Activated T-cell treated with anti-CD3 and anti-CD28 coated beads, Interleukin-2, amount 50 U/mL, for 72 hours (primary cell): ENCODE measurements around the gene AAMP. TPM values are rescaled to one million over a fixed set of nuclear protein-coding genes. Genes with fewer than 3 reads are reported as not detected.

Source experiments
- ATAC-seq, 2 donors: fragments of 150-1000 bp; cut with Tn5 transposase; replicated peaks in 1 of 2; 2 replicates each; pipeline ENCODE4 v1.10.0; 2021; ENCODE audit warnings: moderate library complexity in 2 of 2, mild to moderate bottlenecking in 1 of 2
- DNase-seq, 2 donors: peaks; one replicate each; pipeline ENCODE4 v3.0.0; 2021 to 2022; ENCODE audit warnings: mixed read lengths in 1 of 2
- H3K27ac Mint-ChIP-seq: one replicate; pipeline ENCODE4 v1.8.0; 2022; ENCODE audit warnings: mild to moderate bottlenecking, moderate library complexity, mixed read lengths
- H3K27me3 Mint-ChIP-seq: one replicate; pipeline ENCODE4 v1.8.0; 2022; ENCODE audit warnings: low read depth, mixed read lengths
- H3K36me3 Mint-ChIP-seq, 2 donors: one replicate each; pipeline ENCODE4 v1.8.0; 2022; ENCODE audit warnings: mixed read lengths in 2 of 2, mild to moderate bottlenecking in 1 of 2; ENCODE audit not compliant: insufficient read depth in 2 of 2
- H3K4me1 Mint-ChIP-seq: one replicate; pipeline ENCODE4 v1.8.0; 2022; ENCODE audit warnings: low read depth, mixed read lengths
- H3K4me3 Mint-ChIP-seq, 2 donors: one replicate each; pipeline ENCODE4 v1.8.0; 2022; ENCODE audit warnings: mild to moderate bottlenecking in 2 of 2, mixed read lengths in 2 of 2, moderate library complexity in 2 of 2
- H3K9me3 Mint-ChIP-seq, 2 donors: one replicate each; pipeline ENCODE4 v1.8.0; 2022; ENCODE audit warnings: mixed read lengths in 2 of 2
- total RNA-seq, 2 donors: library from RNA; stranded (reverse); gene quantifications; one replicate each; pipeline ENCODE4 v1.2.3, GENCODE V29; 2022

Gene AAMP
- total RNA-seq, 2 donors from 2014 or later: 51.7 to 63.0 TPM

- H3K4me3 Mint-ChIP-seq: no peak overlapping the region
Measured at GRCh38 chr2:218306184-218306920, 36.4 kb upstream of the AAMP start.

DNA sequence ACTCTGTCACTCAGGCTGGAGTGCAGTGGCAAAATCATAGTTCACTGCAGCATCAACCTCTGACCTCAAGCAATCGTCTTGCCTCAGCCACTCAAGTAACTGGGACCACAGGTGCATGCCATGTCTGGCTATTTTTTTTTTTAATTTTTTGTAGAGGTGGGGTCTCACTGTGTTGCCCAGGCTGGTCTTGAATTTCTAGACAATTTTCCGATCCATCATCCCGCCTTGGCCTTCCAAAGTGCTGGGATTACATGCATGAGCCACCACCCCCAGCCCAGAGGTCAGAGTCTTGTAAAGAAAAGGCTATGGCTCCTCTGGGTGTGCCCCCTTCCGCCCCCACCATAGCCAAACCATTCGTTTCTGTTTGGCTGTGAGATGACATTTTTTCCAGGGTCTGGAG, 35.4 kb upstream of the AAMP start:
- DNase-seq (no peak), ATAC-seq (no peak)
- H3K4me3 Mint-ChIP-seq: no peak overlapping the region
- H3K9me3 Mint-ChIP-seq: no peaks in the 10 kb centered on the region
- H3K36me3 Mint-ChIP-seq: no peaks in the 10 kb centered on the region
- no peaks in the 10 kb centered on the region for H3K27me3 Mint-ChIP-seq
- H3K27ac Mint-ChIP-seq: no peak overlapping the region
- peaks cover 12% of the 10 kb centered on the region for H3K4me1 Mint-ChIP-seq

More at GRCh38 chr2:218306184-218306920, 36.4 kb upstream of the AAMP start:
- H3K9me3 Mint-ChIP-seq: no peaks in the 10 kb centered on the region
- ATAC-seq (no peak), DNase-seq (no peak)
- peaks cover 9% of the 10 kb centered on the region for H3K4me1 Mint-ChIP-seq
- no peak overlapping the region for H3K27ac Mint-ChIP-seq
- no peaks in the 10 kb centered on the region for H3K36me3 Mint-ChIP-seq
- no peaks in the 10 kb centered on the region for H3K27me3 Mint-ChIP-seq

DNA sequence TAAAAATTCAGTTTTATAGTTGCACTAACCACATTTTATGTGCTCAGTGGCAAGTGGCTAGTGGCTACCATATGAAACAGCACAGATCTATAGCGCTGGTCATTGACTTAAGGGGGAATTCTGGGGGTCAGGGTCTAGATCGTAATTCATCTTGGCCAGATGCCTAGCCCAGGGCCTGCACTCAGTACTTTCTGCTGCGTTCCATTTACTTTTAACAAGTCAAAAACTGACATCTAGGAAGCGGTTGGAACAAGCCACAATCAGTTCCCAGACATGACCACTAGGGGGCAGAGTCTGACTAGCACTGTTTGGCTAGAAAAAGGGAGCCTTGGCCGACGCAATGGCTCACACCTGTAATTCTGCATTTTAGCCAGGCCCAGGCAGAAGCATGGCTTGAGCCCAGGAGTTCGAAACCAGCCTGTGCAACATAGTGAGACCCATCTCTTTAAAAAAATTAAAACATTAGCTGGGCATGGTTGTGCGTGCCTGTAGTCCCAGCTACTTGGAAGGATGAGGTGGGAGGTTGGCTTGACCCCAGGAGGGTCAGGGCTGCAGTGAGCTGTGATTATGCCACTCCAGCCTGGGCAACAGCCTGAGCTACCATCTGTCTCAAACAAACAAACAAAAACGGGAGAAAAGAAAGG, 31.4 kb upstream of the AAMP start:
- DNase-seq (peak; percentile 87 to 88), ATAC-seq (peak; percentile 89 to 94)
- Mint-ChIP-seq H3K4me3 (no peak overlapping the region), H3K27ac (no peak overlapping the region), H3K4me1 (peaks cover 6% of the 10 kb centered on the region), H3K9me3 (no peaks in the 10 kb centered on the region), H3K36me3 (no peaks in the 10 kb centered on the region), H3K27me3 (no peaks in the 10 kb centered on the region)

GRCh38 chr2:218300141-218300540, 30.2 kb upstream of the AAMP start:
- H3K4me3 Mint-ChIP-seq: no peak overlapping the region
- H3K4me1 Mint-ChIP-seq: peaks cover 8% of the 10 kb centered on the region
- no peaks in the 10 kb centered on the region for H3K9me3 Mint-ChIP-seq
- DNase-seq (no peak), ATAC-seq (no peak)
- H3K36me3 Mint-ChIP-seq: no peaks in the 10 kb centered on the region
- H3K27ac Mint-ChIP-seq: no peak overlapping the region
- H3K27me3 Mint-ChIP-seq: no peaks in the 10 kb centered on the region

GRCh38 chr2:218298314-218298875, 28.5 kb upstream of the AAMP start:
- no peaks in the 10 kb centered on the region for H3K9me3 Mint-ChIP-seq
- H3K27me3 Mint-ChIP-seq: no peaks in the 10 kb centered on the region
- H3K27ac Mint-ChIP-seq: no peak overlapping the region
- H3K4me3 Mint-ChIP-seq: no peak overlapping the region
- no peak for DNase-seq
- no peak for ATAC-seq
- H3K36me3 Mint-ChIP-seq: no peaks in the 10 kb centered on the region
- H3K4me1 Mint-ChIP-seq: peaks cover 16% of the 10 kb centered on the region

GRCh38 chr2:218296847-218297246, 26.9 kb upstream of the AAMP start:
- Mint-ChIP-seq H3K27ac (no peak overlapping the region), H3K4me1 (peaks cover 22% of the 10 kb centered on the region), H3K4me3 (no peak overlapping the region), H3K27me3 (no peaks in the 10 kb centered on the region), H3K36me3 (no peaks in the 10 kb centered on the region), H3K9me3 (no peaks in the 10 kb centered on the region)
- DNase-seq (no peak), ATAC-seq (no peak)

DNA sequence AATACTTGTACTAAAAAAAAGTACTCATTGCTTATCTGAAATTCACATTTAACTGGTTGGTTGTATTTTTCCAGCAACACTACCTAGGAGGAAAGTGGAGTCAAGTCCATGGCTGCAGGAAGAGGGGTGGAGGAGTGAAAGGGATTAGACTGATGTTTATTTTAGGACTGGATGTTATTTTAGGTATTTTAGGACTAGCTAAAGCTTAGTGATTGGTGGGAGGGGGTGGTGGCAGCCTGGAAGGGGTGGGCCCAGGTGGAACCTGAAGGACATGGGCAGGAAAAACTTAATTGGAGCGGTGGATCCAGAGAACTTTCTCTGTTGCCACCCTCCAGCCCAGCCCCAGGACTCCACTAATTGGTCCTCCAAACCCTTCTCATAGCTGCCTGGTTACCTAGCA, 26.3 kb upstream of the AAMP start:
- Mint-ChIP-seq H3K4me3 (no peak overlapping the region), H3K36me3 (no peaks in the 10 kb centered on the region), H3K4me1 (peaks cover 23% of the 10 kb centered on the region), H3K9me3 (no peaks in the 10 kb centered on the region), H3K27ac (no peak overlapping the region), H3K27me3 (no peaks in the 10 kb centered on the region)
- ATAC-seq: no peak
- DNase-seq: no peak

DNA sequence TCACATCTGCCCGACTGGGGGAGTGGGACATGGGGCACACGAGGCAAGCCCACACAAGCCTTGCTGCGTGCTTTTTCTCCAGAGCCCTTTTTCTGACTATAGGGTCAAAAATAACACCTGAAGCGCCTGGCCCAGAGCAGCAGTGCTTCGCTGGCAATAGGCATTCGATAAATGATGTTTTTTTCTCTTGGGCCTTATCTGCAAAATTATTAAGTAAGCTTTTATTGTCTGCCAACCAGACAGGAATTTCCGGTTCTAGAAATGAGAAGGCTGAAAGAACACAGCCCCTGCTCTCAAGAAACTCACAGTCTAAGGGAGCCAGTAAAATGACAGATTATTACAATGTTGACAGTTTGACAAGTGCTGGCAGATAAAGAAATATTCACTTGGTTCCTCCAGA, 25.1 kb upstream of the AAMP start:
- Mint-ChIP-seq H3K9me3 (no peaks in the 10 kb centered on the region), H3K36me3 (no peaks in the 10 kb centered on the region), H3K4me3 (peak overlapping the region in 1 of 2 donors; percentile 7), H3K27me3 (no peaks in the 10 kb centered on the region), H3K27ac (peak overlapping the region; percentile 31), H3K4me1 (peaks cover 34% of the 10 kb centered on the region)
- ATAC-seq (no peak), DNase-seq (no peak)

DNA sequence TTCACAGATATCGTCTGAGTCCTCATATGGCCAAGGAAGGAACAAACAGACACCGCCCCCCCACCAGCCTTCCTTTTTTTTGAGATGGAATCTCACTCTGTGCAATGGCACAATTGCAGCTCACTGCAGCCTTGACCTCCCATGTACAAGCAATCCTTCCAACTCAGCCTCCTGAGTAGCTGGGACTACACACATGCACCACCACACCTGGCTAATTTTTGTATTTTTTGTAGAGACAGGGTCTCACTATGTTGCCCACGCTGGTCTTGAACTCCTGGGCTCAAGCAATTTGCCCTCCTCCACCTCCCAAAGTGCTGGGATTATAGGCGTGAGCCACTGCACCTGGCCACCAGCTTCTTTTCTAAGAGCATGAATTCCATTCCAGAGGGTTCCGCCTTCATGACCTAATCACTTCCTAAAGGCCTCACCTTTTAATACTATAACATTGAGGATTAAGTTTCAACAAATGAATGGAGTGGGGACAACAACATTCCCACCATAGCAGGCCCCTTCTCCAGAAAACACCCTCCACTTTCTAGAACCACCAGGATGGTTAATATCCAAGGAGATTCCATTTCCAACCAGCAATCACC, 24.6 kb upstream of the AAMP start:
- Mint-ChIP-seq H3K9me3 (no peaks in the 10 kb centered on the region), H3K4me1 (peaks cover 39% of the 10 kb centered on the region), H3K36me3 (no peaks in the 10 kb centered on the region), H3K27ac (no peak overlapping the region), H3K27me3 (no peaks in the 10 kb centered on the region), H3K4me3 (peak overlapping the region in 1 of 2 donors; percentile 7)
- ATAC-seq: no peak
- DNase-seq: no peak

DNA sequence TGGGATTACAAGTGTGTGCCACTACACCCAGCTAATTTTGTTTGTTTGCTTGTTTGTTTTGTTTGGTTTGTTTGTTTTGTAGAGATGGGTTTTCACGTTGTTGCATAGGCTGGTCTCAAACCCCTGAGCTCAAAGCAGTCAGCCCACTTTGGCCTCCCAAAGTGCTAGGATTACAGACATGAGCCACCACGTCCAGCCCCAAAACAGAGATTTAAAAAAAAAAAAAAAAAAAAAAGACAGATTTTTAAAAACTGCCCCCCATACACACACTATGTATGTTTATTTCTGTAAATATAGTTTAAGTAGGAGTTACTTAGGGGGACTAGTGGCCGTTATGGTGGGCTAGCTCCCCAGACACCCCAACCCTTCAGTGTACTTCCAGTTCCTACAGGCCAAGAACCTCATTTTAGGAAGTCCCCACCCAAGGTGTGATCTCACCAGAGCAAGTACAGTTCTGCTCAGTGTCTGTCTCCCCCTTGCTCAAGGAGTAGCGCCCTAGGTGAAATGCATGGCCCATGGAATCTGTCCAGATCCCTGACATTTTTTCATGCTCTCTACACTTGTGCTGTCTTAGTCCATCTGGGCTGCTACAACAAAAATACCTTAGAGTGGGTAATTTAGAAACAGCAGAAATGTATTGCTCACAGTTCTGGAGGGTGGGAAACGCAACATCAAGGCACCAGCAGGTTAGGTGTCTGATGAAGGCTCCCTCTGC, 23.9 kb upstream of the AAMP start:
- peaks cover 45% of the 10 kb centered on the region for H3K4me1 Mint-ChIP-seq
- no peak for DNase-seq
- no peak overlapping the region for H3K27ac Mint-ChIP-seq
- H3K36me3 Mint-ChIP-seq: no peaks in the 10 kb centered on the region
- H3K9me3 Mint-ChIP-seq: no peaks in the 10 kb centered on the region
- no peak for ATAC-seq
- H3K27me3 Mint-ChIP-seq: no peaks in the 10 kb centered on the region
- H3K4me3 Mint-ChIP-seq: peak overlapping the region in 1 of 2 donors; percentile 13

GRCh38 chr2:218292048-218293014, 22.4 kb upstream of the AAMP start, which contains the start of gene TMBIM1:
Gene TMBIM1 (minus strand): TSS chr2:218292503. CDS start chr2:218282141, 10,362 bp downstream.
- Mint-ChIP-seq H3K4me1 (peaks cover 61% of the 10 kb centered on the region), H3K36me3 (peaks cover 0 to 4% of the 10 kb centered on the region in 2 donors), H3K4me3 (peak within 1 kb of the TSS; percentile 78 to 87), H3K27ac (peak within 1 kb of the TSS; percentile 94), H3K9me3 (no peaks in the 10 kb centered on the region), H3K27me3 (no peaks in the 10 kb centered on the region)
- ATAC-seq (peak; percentile 92 to 94), DNase-seq (peak; percentile 82 to 89)
